AG08396 (cell line): ENCODE results near the gene FNDC8.
A peak's percentile ranks its signal among the peaks of the same experiment; 100 is the strongest.
"Not testable (repeated sequence)": the region's sequence is repeated elsewhere in the genome, so short reads cannot be mapped to it uniquely, and the experiment has no call there.

Source experiments
- DNase-seq: peaks from one replicate; pipeline ENCODE4 v3.0.0; 2012; ENCODE audit warnings: low spot score, mixed read lengths

The FNDC8 gene

DNA sequence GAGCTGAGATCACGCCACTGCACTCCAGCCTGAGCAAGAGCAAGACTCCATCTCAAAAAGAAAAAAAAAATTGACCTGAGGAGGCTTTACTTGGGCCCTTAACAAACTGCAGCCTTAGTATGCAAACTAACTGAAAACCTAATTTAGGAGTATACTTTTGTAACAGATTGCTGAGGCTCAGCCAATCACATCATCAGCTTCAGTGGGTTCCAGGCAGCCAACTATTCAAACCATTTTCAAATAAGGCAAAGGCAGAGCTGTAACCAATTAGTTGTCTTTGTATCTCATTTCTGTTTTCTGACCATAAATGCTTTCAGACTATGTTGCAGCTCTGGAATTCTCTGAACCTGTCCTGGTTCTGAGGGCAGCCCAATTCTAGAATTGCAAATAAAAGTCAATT, 25.7 kb upstream of the FNDC8 start:
- DNase-seq = no peak

DNA sequence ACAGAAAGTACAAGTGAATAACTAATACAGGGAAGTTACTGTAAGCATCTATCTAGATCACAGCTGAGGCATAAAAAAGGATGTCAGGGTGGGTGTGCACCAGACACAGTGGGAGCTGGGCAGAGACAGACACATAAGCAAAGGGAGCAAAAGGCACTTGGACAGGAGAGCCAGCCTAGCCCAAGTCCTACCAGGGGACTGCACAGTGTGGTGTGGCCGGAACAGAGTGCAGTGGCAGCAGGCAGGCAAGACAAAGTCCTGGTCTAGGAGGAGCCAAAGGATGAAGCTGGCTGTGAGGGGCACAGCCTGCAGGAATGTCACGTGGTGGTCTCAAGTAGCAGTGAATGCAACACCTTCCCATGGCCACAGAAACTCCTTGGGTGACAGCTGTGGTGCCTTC, 23.6 kb upstream of the FNDC8 start:
- DNase-seq = no peak

DNA sequence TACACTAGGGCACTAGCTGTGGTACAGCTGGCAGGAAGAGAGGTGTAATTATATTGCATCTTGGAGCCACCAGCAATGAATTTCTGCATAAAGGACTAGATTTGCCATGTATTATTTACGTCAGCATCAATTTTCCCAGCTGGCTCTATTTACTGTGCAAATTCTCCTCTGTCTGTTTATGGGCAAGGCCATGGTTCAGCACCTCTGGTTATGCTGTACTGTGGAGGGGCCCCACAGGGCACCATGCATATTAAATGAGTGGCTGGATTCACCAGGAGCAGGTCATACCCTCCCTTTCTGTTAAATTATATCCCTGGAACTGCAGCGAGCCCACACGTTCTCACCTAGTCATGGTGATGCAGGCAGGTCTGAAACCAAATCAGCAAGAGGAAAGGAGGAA, 21.5 kb upstream of the FNDC8 start:
- DNase-seq = no peak

DNA sequence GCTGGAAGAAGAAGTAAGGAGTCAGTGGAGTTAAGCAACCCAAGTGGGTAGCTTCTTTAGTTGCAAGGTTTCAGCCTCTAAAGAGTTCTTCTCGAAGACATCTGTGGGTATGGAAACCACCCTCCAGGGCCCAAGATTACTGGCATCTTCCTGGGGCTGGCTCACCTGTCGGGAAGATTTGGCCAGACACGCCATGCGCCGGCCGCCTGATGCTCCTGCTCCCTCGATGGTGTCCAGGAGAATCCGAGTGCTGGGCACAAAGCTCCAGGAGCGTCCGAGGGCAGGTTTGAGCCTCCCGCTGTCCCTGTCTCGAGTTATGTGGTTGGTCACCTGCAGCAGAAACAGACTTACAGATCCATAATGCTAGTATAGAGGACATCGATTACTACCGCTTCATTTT, 20.4 kb upstream of the FNDC8 start:
- DNase-seq = no peak

DNA sequence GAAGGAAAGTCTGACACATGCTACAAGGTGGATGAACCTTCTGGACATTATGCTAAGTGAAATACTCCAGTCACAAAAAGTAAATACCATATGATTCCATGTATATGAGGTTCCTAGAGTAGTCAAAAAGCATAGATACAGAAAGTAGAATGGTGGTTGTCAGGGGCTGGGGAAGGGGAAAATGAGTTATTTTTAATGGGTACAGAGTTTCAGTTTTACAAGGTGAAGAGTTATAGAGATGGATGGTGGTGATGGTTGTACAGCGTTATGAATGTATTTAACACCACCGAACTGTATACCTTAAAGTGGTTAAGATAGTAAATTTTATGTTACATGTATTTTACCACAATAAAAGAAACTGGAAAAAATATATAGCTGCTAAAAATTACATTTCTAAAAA, 19.7 kb upstream of the FNDC8 start:
- no peak for DNase-seq

DNA sequence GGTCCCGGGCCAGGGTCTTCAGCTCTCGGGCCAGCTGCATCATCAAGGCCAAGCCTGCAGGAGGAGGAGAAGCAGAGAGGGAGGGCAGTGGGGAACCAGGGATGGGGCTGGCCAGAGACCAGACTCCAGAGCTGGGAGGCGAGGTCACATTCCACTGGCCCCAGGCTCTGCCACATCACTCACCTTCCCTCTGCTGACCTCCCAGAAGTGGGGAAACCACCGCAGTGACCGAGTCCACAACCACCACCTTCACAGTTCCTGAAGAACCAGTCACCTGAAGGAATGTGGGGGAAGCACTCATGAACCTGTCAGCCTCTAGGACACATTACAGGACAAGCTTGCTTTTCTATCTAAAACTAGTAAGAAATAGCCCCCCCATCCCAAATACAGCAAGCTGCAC, 18.1 kb upstream of the FNDC8 start:
- DNase-seq = no peak

DNA sequence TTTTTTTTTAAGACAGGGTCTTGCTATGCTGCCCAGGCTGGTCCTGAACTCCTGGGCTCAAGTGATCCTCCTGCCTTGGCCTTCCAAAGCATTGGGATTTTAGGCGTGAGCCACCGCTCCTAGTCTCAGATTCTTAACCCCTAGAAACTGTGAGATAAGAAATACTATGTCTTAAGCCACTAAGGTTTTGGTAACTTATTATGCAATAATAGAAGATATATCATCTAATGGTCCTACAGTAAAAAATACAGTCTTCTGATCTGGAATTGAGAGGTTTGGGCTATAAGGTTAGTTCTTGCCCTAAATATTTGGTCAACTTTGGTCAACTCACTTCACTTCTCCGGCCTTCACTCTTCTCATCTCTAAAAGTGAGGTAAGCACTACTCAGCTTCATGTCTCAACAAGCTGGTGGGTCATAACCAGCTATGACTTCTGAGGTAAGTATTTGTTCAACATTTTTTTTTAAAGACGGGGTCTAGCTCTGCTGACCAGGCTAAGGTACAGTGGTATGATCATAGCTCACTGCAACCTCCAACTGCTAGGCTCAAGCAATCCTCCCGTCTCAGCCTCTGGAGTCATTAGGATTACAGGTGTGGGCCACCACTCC, 16.5 kb upstream of the FNDC8 start:
- DNase-seq = no peak

DNA sequence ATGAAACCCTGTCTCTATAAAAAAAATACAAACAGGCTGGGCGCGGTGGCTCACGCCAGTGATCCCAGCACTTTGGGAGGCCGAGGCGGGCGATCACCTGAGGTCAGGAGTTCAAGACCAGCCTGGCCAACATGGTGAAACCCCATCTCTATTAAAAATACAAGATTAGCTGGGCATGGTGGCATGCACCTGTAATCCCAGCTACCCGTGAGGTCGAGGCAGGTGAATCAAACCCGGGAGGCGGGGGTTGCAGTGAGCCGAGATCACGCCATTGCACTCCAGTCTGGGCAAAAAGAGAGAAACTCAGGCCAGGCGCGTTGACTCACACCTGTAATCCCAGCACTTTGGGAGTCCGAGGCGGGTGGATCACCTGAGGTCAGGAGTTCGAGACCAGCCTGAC, 10.6 kb upstream of the FNDC8 start:
- not testable (repeated sequence) for DNase-seq

DNA sequence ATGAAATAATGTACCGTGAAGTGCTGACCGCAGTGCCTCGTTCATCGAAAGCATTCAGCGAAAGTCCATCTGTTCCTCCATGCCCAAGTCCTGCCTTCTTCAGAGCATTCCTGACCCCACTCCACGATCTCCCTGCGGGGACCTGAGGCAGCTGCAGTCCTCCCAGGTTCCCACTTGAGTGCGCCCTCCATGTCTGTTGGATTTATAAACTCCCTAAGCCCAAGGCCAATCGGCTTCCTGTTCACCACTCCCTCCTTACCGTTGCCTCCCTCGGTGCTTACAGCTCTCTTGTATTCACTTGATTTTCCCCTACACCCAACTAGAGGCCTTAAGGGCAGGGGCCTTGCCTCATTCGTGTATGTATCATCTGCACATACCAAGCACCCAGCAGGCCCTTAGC, 4.6 kb upstream of the FNDC8 start:
- no peak for DNase-seq

DNA sequence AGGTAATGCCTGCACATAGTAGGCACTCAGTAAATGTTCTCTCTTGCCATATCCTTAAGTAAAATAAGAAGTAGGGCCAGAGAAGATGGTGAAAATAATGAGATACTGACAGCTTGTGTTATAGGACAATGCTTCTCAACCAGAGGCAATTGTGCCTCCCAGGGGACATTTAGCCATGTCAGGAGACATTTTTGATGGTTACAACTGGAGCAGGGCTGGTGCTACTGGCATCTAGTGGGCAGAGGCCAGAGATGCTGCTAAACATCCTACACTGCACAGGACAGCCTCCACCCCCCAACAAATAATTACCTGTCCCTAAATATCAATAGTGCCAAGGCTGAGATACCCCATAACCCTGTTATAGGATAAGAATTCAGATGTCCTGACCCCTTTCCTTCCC, 3.4 kb upstream of the FNDC8 start:
- DNase-seq = peak; percentile 32

DNA sequence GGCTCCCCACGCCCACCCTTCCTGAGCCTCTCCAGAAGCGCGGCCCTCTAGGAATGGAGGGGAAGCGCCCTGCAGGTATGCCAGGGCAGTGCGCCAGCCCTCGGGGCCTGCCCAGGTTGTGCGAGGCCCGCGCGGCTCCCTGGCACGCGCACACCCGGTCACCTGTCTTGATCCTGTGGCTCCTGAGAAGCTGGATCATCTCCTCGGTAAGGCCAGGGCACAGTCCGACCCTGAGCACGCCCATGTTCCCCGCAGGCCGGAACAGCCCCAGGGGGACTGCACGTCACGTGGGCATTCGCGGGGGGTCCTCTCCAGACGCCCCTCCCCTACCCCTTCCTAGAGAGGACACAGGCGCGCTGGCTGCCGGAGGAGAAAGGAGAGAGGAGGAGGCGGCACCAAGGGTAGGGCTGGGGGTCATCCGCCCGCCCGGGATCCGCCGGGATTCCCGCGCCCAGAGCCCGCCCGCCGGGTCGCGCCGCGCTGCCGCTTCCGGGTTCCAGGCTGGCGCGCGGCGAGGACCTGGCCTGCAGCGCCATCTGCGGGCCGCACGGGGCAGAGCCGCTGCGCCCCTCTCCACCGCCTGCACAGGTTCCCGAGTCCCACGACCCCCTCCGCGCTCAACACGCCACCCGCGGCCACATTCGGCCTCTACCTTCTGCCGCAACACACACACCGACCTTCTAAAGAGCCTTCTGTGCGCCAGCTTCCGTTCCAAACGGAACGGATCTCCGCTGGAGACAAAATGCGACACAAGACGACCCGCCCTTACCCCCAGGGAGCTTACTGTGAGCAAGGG, 1.8 kb upstream of the FNDC8 start, which contains the start of gene RAD51D:
Gene RAD51D (minus strand): TSS at position 491 of the 796 bp plus-strand sequence. CDS start 247 bp downstream, at position 244.
- peak; percentile 92 for DNase-seq

DNA sequence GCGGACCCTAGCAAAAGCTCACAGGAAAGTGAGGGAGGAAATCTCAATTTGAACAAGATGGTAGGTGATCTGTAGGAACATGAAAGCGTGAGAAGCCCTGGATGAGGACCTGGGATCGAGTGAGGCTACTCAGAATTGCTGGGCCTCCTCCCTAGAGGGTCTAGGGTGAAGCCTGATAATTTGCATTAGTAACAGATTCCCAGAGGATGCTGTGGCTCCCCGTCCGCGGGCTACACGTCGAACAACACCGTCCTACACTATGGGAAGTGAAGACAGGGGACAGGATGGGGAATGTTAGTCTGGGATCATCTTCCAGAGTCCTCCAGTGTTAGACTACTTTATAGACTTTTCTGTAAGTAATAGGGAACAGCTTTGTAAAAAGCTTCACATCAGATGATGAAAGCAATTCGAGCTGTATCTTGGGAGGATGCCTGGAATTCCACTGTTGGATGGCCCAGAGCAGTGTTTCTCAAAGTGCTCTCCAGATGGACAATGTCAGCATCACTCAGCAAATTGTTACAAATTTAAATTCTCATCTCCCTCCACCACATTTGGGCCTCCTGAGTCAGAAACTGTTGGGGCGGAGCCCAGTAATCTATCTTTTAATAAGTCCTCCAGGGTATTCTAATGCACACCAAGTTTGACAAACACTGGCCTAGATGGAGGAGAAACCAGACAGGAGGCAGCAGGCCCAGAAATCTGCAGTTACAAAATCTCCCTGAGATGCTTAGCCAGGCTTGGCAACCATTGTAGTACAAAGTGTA, 6.5 kb downstream of the FNDC8 start:
- peak; percentile 84 for DNase-seq

DNA sequence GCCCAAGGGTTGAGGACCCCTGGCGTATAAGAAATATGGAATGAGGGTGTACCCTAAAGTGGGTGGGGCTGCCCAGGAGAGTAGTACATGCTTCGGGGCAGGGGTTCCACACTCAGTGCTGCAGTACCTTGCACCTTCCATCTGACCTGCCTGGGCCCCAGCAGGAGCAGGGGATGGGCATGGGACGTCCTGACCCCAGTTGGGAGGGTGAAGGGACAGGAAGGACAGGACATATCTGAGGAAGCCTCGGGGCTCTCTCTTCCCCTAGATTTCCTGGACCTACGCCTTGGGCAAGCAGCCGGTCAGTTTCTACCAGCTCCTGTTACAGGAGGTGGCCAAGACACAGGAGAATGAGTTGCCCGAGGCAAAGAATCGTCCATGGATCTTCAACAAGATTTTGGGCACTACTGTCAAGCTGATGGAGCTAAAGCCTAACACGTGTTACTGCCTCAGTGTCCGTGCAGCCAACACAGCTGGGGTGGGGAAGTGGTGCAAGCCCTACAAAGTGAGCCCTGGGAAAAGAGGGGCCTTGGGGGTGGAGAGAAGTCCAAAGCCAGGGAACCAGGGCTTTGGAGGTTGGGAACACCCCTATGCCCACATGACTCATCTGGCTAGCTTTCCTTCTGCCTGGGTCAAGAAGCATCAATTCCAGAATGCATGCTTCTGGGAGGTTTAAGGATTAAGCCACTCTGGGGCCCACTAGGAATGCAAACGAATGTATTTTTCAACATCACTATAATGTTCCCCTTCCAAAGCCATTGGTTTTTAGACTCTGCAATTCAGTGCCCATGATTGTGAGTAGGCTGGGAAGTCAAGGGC, 7.9 kb downstream of the FNDC8 start:
- DNase-seq = peak; percentile 62

DNA sequence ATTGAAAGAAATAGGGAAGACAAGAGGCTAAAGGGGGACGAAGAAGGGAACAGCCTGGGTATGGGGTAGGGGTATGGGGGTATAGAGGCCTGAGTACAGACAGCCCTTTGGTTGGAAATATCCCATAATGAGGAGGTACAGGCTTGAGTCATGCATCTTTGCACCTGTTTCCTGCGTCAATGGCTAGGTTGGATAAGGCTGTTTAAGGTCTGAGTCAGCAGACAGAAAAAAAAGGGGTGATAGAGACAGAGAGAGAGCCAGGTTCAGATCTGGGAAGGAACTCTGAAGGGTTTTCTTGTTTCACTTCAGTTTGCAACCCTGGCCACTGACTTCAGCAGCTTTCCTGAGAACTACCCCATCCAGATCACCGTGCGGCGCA, 8.5 kb downstream of the FNDC8 start:
- DNase-seq = no peak

DNA sequence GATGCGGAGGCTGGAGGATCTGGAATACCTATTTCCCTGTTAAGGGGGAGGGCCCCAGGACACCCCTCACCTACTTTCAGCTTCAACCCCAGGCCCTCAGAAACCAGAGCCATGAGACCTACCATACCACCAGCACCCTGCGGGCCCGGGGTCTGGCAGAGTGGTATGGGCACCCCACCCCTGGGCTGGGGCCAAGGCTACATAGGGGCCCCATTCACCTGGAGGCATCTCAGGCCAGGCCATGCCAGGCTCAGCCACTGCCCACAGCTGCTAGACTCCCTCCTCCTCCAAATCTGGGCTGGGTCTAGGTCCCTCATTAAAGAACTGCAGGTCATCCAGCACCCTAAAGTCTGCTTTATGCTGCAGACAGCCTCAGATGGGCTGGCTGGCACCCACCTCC, 9.0 kb downstream of the FNDC8 start:
- DNase-seq = no peak

DNA sequence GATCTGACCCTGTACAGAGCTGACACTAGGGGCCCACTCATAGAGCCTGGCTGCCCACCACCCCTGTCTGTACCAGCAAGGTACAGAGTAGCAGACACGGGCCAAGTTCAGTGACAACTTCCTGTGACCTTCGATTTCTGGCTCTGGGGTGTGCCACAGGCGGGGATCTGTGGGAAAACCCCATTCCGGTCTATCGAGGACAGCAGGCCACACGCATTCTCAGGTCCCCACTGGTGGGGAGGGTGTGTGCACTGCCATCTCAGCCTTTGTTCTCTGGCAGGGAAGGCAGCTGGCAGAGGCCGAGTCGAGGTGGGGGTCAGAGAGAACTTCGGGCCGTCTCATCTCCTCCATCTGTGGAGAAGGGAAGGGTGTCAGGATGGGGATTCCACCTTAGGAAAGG, 10.7 kb downstream of the FNDC8 start:
- DNase-seq = no peak

DNA sequence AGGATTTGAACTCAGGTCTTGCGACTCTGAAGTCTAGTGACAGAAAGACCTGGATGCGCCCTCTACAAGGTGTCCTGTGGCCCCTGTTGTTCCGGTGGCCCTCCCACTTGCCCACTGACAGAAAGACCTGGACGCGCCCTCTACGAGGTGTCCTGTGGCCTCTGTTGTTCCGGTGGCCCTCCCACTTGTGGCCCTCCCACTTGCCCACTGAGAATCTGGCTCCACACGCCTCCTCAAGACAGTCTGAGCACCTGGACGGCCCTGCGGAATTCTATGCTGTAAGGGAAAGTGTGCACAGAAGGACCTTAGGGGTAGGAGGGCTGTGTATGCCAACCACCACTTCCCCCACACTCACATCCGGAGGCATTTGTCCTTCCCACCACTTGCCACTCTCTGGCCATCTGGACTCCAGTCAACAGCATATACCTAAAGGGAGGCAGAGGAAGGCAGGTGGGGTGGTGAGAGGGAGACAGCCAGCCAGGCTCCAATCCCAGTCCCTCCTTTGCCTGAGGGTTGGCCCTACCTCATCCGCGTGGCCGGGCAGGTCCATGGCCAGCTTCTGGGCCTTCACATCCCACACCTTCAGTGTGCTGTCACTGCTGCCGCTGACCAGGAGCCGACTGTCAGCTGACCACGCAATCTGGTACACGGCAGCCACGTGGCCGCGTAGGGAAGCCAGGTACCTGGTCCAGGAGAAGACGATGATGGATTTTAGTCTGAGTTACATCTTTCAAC, 11.6 kb downstream of the FNDC8 start:
- DNase-seq = no peak

DNA sequence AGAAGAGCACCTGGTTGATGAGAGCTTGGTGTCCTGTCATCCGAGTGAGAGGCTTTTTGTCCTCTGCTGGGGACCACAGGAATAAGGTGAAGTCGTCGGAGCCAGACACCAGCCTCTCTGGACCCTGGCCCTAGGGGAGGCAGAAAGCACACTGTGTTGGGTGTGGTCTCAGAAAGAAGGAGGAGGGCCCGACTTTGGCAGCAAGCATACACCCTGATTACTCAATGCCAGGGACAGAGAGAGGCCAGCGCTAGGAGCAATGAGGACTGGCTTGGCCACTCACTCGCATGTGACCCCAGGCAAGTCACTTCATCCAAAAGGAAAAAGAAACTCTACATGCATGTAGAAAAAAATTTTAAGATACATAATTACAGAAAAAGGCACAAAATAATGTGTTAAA, 13.9 kb downstream of the FNDC8 start:
- no peak for DNase-seq

DNA sequence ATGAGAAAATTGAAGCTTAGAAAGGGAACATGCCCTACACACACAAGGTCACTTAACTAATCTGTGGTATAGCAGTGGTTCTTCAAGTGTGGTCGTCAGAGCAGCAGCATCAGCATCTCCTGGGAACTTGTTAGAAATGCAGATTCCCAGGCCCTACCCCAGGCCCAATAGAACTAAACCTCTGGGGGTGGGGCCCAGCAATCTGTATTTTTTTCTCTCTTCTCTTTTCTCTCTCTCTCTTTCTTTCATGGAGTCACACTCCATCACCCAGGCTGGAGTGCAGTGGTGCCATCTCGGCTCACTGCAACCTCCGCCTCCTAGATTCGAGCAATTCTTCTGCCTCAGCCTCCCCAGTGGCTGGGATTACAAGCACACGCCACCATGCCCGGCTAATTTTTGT, 16.8 kb downstream of the FNDC8 start:
- no peak for DNase-seq

DNA sequence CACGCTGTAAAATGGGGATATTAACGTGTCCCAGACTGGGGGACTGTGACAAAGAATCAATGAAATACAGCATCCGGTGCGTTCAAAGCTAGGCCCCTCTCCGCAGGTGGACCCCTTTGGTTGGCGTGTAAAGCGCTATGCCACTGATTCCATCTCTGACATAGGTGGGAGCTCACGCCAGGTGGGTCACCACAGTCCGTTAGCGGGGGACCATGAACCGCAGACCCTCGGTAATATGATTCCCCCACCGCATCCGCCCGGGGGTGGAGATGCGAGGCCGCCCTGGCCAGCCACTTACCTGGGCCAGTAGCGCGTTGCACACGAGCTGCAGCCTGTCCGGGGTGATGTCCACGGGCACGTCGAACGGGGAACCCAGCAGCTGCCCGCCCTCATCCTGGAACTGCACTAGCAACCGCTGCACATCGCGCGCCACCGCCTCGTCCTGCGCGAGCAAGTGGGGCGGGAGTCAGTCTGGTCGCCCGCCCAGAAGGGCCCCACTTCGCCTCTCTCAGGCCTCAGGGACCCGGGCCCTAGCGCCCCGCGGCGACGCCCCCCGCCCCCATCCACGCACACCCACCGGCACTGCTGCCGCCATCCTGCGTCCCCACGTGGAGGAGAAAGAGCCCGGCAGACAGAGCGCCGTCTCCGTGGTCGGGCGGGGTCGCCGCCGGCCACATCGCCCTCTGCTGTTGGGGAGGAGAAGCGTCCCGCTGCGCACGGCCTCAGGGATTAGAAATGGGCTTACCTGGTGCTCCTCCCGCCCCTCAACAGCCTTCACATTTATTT, 20.5 kb downstream of the FNDC8 start, which contains the start of gene NLE1:
Gene NLE1 (minus strand): TSS at position 623 of the 786 bp plus-strand sequence. CDS start 28 bp downstream, at position 595.
- DNase-seq = peak; percentile 93

DNA sequence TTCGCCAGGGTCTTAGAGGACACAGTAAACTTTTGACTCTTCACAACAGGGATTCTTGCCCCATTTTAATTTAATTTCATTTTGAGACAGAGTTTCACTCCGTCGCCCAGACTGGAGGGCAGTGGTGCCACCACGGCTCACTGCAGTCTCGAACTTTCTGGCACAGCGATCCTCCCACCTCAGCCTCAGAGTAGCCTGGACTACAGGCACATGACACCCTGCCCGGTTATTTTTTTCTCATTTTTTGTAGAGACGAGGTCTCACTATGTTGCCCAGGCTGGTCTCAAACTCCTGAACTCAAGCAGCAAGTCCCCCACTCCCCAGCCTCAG, 21.0 kb downstream of the FNDC8 start:
- DNase-seq = no peak
